Suprapubic skin (tissue), 4 donors: ENCODE measurements around the gene CEP112.

Experiments used
- POLR2A ChIP-seq, 2 donors: fragments of 450-650 bp; IDR thresholded peaks; one replicate each; pipeline ENCODE4 v1.6.1; 2017; ENCODE audit warnings: antibody characterized with exemption in 2 of 2, mild to moderate bottlenecking in 2 of 2, moderate library complexity in 2 of 2
- POLR2AphosphoS5 ChIP-seq, 3 donors: sonication (generic); formaldehyde crosslinking; IDR thresholded peaks; one replicate each; pipeline ENCODE4 v1.6.1; 2017; ENCODE audit warnings: antibody characterized with exemption in 3 of 3
- TF ChIP-seq, protein P1 (sequence below), 2 donors: fragments of 200-600 bp in 1 of 2; fragments of 450-650 bp in 1 of 2; sonication (generic) in 1 of 2; IDR thresholded peaks; one replicate each; pipeline ENCODE4 v1.5.1; 2016 to 2019; ENCODE audit warnings: antibody characterized with exemption in 2 of 2, mild to moderate bottlenecking in 1 of 2, moderate library complexity in 1 of 2

DNA sequence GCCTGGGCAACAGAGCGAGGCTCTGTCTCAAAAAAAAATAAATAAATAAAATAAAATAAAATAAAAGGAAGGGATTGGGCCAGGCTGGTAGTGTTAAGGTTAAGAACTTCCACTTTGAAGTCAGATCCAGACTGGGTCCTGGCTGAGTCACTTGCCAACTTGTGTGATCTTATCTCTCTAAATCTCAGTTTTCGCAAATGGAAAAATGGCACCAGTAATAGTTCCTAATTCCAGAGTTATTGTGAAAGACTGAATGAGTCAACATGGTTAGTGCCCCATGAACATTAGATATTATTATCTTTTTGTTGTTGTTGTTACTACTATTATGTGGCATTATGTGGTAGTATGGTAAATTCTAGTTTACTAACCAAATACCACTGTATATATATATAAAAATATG, 442.5 kb downstream of the CEP112 start:
- TF ChIP-seq POLR2A (IDR thresholded peaks at IDR 0.05) (no peak), POLR2AphosphoS5 (IDR thresholded peaks at IDR 0.05) (peak in 1 of 3 donors; percentile 7)
- TF ChIP-seq, protein P1, sequence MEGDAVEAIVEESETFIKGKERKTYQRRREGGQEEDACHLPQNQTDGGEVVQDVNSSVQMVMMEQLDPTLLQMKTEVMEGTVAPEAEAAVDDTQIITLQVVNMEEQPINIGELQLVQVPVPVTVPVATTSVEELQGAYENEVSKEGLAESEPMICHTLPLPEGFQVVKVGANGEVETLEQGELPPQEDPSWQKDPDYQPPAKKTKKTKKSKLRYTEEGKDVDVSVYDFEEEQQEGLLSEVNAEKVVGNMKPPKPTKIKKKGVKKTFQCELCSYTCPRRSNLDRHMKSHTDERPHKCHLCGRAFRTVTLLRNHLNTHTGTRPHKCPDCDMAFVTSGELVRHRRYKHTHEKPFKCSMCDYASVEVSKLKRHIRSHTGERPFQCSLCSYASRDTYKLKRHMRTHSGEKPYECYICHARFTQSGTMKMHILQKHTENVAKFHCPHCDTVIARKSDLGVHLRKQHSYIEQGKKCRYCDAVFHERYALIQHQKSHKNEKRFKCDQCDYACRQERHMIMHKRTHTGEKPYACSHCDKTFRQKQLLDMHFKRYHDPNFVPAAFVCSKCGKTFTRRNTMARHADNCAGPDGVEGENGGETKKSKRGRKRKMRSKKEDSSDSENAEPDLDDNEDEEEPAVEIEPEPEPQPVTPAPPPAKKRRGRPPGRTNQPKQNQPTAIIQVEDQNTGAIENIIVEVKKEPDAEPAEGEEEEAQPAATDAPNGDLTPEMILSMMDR (IDR thresholded peaks at IDR 0.05): no peak
